Left ventricle myocardium superior (tissue), 1 donor: ENCODE results near the gene FAM236C. TPM values are rescaled to one million over a fixed set of nuclear protein-coding genes. Genes with fewer than 3 reads are reported as not detected.
"Not testable (repeated sequence)": the region's sequence is repeated elsewhere in the genome, so short reads cannot be mapped to it uniquely, and the experiment has no call there.

ENCODE experiments used
- ATAC-seq: fragments of 200-7000 bp; cut with Tn5 transposase; one replicate; pipeline ENCODE4 v1.9.1; 2020; ENCODE audit warnings: mild to moderate bottlenecking, moderate library complexity
- DNase-seq: peaks from one replicate; pipeline ENCODE4 v3.0.0-alpha.2; 2020
- intact Hi-C: fragments of 100-400 bp; cut with micrococcal nuclease; formaldehyde crosslinking; loops from one replicate; pipeline ENCODE4 v1.11.0; 2022
- long read RNA-seq: library from polyadenylated mRNA; unstranded; transcript quantifications from one replicate; pipeline ENCODE4 v2.0.0, GENCODE V29; 2021
- total RNA-seq: library from RNA; stranded (reverse); fragmentation: NEBNext Ultra II Directional; extraction: Animal tissue kit (Norgen Biotek cat#: 25700); gene quantifications from one replicate; pipeline ENCODE4 v1.2.1, GENCODE V29; 2021
- donor health status: DM: no; HTN: yes; CAD: no; lungs with severe emphysema.

Gene FAM236C
- total RNA-seq, result not detected
- long read RNA-seq, result 0 reads

GRCh38 chrX:72912315-72912714, at the start of gene FAM236C:
Gene FAM236C, plus strand, starts transcription at chrX:72912615. Its CDS starts 100 bp downstream, at chrX:72912715.
- intact Hi-C loops, ATAC-seq, DNase-seq: not testable (repeated sequence)

- ATAC-seq, DNase-seq, intact Hi-C loops: not testable (repeated sequence)
Measured at GRCh38 chrX:72882898-72883297, 29.5 kb upstream of the FAM236C start.

GRCh38 chrX:72889740-72890139, 22.7 kb upstream of the FAM236C start:
- ATAC-seq, intact Hi-C loops, DNase-seq: not testable (repeated sequence)

- intact Hi-C loops, ATAC-seq, DNase-seq: not testable (repeated sequence)
Measured at GRCh38 chrX:72916096-72916495, 3.7 kb downstream of the FAM236C start.

DNA sequence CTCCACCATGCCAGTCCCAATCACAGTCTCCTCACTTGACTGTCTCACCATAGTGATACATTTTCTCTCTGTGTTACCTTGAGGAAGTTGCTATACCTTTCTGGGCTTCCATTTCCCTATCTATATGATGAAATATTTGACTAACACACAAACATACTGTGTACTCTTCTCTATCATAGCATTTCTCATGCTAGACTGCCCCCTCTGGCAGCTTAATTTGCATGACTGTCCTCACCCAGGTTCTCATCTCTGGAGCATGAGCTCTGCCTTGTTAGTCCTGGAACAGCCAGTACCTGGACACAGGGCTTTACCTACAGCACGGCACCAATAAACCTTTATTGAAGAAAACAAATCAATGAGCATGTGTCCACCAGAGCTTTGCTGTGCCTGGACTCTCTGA, 19.9 kb downstream of the FAM236C start:
- intact Hi-C loops, ATAC-seq, DNase-seq: not testable (repeated sequence)

- intact Hi-C loops, ATAC-seq, DNase-seq: not testable (repeated sequence)
Measured at GRCh38 chrX:72936455-72936854, 24.0 kb downstream of the FAM236C start.

- DNase-seq, ATAC-seq, intact Hi-C loops: not testable (repeated sequence)
Measured at GRCh38 chrX:72936882-72937455, 24.6 kb downstream of the FAM236C start.

GRCh38 chrX:72937906-72938305, 25.5 kb downstream of the FAM236C start, which contains the start of gene FAM236A:
Gene FAM236A, plus strand, starts transcription at chrX:72938206. Its CDS starts 57 bp downstream, at chrX:72938263.
- intact Hi-C loops, DNase-seq: not testable (repeated sequence)

GRCh38 chrX:72942272-72942671, 29.9 kb downstream of the FAM236C start:
- intact Hi-C loops, ATAC-seq: not testable (repeated sequence)

More at GRCh38 chrX:72937906-72938305, 25.5 kb downstream of the FAM236C start, which contains the start of gene FAM236A:
- ATAC-seq, result not testable (repeated sequence)

DNA sequence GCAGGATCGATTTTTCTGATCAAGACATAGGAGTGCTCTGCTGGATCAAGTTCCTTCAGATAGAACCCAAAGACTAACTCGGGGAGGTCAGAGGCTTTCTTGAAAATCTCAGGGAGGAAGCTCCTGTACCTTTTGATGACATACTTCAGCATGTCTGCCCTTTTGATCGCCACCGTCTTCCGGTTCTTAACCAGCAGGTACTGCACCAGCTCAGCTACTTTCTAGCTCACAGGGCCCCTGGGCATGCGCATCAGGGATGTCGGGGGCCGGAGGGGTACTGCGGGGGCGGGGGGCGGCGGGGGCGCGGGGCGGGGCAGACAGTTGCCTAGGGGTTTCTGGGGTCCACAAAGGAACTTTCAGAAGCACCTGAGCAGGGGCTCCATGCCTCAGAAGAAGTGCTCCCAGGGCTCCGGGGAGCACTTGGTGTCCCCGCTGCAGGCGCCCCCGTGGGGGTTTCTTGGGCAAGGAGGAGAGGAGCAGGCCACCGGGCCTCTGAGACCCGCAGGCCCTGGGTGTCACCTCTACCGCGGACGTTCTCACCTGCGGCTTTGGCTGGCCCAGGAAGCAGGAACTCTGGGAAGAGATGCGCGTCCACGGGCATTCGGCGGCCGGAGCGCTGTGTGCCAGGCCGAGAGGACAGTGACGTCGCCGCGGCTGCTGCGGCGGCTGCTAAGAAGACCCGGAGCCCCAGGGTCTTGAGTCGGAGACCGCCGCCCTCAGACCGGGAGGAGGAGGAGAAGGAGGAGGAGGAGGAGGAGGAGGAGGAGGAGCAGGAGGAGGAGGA, 30.8 kb downstream of the FAM236C start:
- DNase-seq, intact Hi-C loops, ATAC-seq: not testable (repeated sequence)

More at GRCh38 chrX:72942272-72942671, 29.9 kb downstream of the FAM236C start:
- not testable (repeated sequence) for DNase-seq

DNA sequence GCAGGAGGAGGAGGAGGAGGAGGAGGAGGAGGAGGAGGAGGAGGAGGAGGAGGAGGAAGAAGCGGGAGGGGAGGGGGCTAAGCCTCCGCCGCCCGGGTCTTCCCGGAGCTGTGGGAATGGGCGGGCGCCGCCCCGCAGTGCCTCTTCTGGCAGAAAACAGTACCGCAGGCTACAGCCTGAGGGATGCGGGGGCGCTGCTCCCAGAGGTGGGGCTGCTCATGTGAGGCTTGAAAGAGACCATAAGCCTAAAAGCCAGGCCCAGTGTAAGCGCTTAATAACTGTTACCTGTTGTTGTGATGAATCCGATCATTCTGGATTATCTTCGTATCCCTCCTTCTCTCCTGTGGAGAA, 31.4 kb downstream of the FAM236C start, which contains the start of gene DMRTC1:
Gene DMRTC1, minus strand, starts transcription at position 19 of the 351 bp plus-strand sequence. CDS start 68,143 bp downstream, outside the sequence.
- peak; percentile 50 for ATAC-seq
- intact Hi-C loops, DNase-seq: not testable (repeated sequence)

DNA sequence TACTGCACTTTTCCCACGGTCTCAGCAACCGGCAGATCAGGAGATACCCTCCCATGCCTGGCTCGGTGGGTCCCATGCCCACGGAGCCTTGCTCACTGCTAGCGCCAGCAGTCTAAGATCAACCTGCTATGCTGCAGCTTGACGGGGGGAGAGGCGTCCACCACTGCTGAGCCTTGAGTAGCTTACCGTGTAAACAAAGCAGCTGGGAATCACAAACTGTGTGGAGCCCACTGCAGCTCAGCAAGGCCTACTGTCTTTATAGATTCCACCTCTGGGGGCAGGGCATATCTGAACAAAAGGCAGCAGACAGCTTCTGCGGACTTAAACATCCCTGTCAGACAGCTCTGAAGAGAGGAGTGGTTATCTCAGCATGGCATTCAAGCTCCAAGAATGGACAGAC, 47.6 kb downstream of the FAM236C start:
- ATAC-seq, intact Hi-C loops, DNase-seq: not testable (repeated sequence)

Other genes with a start within 250 kb of the FAM236C start
- gene PHKA1, start 198.3 kb upstream of the FAM236C start, total RNA-seq, result 17.3 TPM
- not detected for gene DMRTC1B, start 135.7 kb upstream of the FAM236C start, total RNA-seq
- gene FAM236B, start 130.0 kb upstream of the FAM236C start, total RNA-seq, result not detected
- not detected for gene FAM236D, start 104.4 kb upstream of the FAM236C start, total RNA-seq
- gene FAM236A, start 25.6 kb downstream of the FAM236C start, total RNA-seq, result not detected
- not detected for gene DMRTC1, start 31.2 kb downstream of the FAM236C start, total RNA-seq
- not detected for gene PABPC1L2B, start 90.3 kb downstream of the FAM236C start, total RNA-seq
- not detected for gene PABPC1L2A, start 166.9 kb downstream of the FAM236C start, total RNA-seq